ENCODE measurements around the gene GPR82.

The GPR82 gene

DNA sequence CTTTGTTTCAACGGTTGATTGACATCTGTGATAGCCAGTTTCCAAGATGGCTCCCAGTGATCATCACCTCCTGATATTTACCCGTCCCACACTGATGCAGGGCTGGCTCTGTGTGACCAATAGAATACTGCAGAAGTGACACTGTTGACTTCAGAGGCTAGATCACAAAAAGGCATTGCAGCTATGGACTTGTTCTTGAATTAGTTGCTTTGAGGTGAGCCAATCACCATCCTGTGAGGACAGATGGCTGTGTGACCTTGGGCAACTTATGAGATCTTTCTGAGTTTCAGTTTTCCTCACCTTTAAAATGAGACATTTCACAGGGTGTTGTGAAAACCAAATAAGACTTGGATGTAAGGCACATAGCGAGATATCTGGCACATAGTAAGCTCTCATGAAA is 1.8 kb upstream of the GPR82 start:
- H3K4me3 ChIP-seq (ENCODE audit: low read depth, low read length), result no peak overlapping the region
- POLR2A ChIA-PET, result no interaction called here
- TF ChIP-seq, protein P1, sequence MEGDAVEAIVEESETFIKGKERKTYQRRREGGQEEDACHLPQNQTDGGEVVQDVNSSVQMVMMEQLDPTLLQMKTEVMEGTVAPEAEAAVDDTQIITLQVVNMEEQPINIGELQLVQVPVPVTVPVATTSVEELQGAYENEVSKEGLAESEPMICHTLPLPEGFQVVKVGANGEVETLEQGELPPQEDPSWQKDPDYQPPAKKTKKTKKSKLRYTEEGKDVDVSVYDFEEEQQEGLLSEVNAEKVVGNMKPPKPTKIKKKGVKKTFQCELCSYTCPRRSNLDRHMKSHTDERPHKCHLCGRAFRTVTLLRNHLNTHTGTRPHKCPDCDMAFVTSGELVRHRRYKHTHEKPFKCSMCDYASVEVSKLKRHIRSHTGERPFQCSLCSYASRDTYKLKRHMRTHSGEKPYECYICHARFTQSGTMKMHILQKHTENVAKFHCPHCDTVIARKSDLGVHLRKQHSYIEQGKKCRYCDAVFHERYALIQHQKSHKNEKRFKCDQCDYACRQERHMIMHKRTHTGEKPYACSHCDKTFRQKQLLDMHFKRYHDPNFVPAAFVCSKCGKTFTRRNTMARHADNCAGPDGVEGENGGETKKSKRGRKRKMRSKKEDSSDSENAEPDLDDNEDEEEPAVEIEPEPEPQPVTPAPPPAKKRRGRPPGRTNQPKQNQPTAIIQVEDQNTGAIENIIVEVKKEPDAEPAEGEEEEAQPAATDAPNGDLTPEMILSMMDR (IDR thresholded peaks at IDR 0.05; ENCODE audit: insufficient read depth, low read length, missing control alignments), result no peak
- no peak for DNase-seq (ENCODE audit: low read depth, low spot score)
- CTCF ChIA-PET, result no interaction called here

DNA sequence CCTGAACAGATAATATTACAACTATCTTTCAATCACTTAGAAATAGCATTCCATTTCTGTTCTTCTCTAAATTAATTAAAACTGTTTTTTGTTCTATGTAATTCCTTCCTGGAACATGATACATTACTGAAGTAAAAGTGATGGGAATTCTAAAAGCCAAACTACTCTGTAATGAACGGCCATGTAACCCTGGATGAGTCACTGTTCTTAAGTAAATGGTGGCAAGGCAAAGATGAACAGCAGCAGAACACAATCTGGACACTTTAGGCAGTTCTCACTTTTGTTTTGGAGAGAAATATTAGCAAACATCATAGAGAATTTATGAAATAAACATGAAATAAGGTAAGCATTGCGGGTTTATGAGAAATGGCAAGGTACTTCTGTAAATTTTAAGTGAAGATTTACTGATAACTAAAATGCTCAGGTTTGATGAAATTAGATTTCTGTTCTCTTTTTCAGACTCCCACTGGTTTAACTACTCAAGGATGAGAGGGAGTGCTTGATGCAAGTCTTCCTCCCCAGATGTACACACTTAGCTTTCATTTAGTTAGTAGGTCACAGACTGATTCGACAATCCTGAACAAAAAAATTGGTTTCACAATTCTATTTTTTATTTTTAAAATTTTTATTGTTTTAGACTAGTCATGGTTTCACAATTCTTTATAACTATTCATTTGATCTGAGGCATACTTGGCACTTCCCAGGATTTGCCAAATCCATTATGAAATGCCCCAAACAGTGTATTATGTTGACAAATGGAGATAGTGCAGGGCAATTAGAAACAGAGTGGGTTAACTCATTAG is 964 bp upstream of the GPR82 start:
- POLR2A ChIA-PET, result no interaction called here
- no peak for DNase-seq (ENCODE audit: low read depth, low spot score)
- H3K4me3 ChIP-seq (ENCODE audit: low read depth, low read length), result no peak overlapping the region
- CTCF ChIA-PET, result no interaction called here
- TF ChIP-seq, protein P1 (IDR thresholded peaks at IDR 0.05; ENCODE audit: insufficient read depth, low read length, missing control alignments), result no peak

DNA sequence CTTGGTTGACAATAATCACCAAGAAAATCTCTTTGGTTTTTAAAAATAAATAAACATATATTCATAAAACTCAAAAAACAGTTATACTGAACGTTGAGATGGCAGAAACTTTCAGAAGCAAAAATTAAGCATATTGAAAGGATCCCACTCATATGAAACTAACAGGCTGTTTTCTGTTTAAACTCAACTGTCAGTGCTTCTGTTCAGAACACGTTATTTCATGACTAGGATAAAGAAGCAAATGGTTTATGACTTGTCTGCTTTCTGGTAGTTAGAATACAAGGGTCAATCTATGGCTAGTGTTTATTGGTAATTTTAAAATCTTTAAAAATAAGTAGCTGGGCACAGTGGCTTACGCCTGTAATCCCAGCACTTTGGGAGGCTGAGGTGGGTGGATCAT is 4.1 kb downstream of the GPR82 start:
- TF ChIP-seq, protein P1 (IDR thresholded peaks at IDR 0.05; ENCODE audit: insufficient read depth, low read length, missing control alignments), result no peak
- no peak overlapping the region for H3K4me3 ChIP-seq (ENCODE audit: low read depth, low read length)
- POLR2A ChIA-PET, result no interaction called here
- no peak for DNase-seq (ENCODE audit: low read depth, low spot score)
- CTCF ChIA-PET, result no interaction called here

DNA sequence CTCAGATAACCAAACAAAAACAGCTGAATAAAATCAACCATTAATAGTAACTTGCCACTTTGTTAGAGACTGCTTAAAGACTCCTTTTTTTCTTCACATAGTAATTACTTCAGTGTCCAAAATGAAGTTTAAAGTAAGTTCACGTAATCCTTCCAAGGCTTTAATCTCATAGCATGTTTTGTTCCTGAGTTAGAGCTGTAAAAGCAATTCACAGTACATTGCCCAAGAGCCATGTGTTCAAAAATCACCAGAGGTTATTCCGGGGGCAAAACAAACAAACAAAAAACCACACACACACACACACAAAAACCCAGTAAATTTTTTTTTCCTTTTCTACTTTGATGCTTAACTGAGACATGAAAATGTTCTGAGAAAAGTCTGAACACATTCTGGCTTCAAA is 6.1 kb downstream of the GPR82 start:
- no peak overlapping the region for H3K4me3 ChIP-seq (ENCODE audit: low read depth, low read length)
- CTCF ChIA-PET, result interaction anchor here (1.3 to 1.4 kb wide), 2 partner anchors 10 to 18 kb away, joined by 3 read pairs; no protein-coding TSS in a partner anchor
- POLR2A ChIA-PET, result no interaction called here
- TF ChIP-seq, protein P1 (IDR thresholded peaks at IDR 0.05; ENCODE audit: insufficient read depth, low read length, missing control alignments), result no peak
- DNase-seq (ENCODE audit: low read depth, low spot score), result no peak

DNA sequence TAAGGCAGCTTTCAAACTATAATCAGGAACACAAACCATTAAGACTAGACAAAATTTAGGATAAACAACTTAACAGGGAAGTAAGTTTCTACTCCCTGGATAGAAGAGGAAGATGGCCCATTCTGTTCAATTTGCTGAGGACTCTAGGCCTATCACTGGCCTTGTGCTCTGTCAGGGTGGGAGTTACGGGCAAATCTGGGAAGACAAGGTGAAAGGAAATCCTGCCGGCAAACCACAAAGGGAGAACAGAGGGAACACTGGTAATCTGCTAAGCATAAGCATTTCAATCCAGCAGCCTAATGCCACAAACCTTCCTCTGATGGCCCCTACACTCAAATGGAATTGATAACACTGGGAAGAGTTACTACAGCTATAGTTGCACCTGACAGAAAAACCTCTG is 8.3 kb downstream of the GPR82 start:
- TF ChIP-seq, protein P1 (IDR thresholded peaks at IDR 0.05; ENCODE audit: insufficient read depth, low read length, missing control alignments), result no peak
- ChIA-PET CTCF (no interaction called here), POLR2A (no interaction called here)
- H3K4me3 ChIP-seq (ENCODE audit: low read depth, low read length), result no peak overlapping the region
- DNase-seq (ENCODE audit: low read depth, low spot score), result no peak

DNA sequence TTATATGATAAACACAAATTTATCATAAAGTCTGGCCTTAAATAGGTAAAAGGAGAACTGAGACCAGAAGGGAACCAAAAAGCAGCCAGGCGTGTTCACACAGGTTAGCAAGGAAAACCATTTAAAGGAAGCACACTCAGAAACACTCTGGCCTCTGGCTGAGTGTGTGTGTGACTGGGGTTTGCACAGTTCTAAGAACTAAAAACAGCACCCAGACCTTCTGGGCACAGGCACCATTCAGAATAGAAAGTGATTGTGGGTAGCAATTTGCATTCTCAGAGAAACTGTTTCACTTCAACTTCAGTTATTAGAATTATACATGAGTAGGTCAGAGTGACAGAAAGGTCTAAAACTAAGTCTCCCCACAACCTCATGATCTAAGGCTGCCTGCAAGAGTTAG is 10.0 kb downstream of the GPR82 start:
- ChIA-PET POLR2A (no interaction called here), CTCF (no interaction called here)
- H3K4me3 ChIP-seq (ENCODE audit: low read depth, low read length), result no peak overlapping the region
- no peak for DNase-seq (ENCODE audit: low read depth, low spot score)
- TF ChIP-seq, protein P1 (IDR thresholded peaks at IDR 0.05; ENCODE audit: insufficient read depth, low read length, missing control alignments), result no peak
